GM21619 (cell line): ENCODE measurements around the gene FARS2.
"Not testable (repeated sequence)": the region's sequence is repeated elsewhere in the genome, so short reads cannot be mapped to it uniquely, and the experiment has no call there.

Source experiments
- ATAC-seq: cut with Tn5 transposase; IDR thresholded peaks from one replicate; pipeline ENCODE4 v1.9.1; 2021; ENCODE audit not compliant: unreplicated experiment

Gene FARS2

GRCh38 chr6:5563086-5563485, 301.8 kb downstream of the FARS2 start:
- no peak for ATAC-seq

GRCh38 chr6:5564746-5565145, 303.4 kb downstream of the FARS2 start:
- ATAC-seq: not testable (repeated sequence)

DNA sequence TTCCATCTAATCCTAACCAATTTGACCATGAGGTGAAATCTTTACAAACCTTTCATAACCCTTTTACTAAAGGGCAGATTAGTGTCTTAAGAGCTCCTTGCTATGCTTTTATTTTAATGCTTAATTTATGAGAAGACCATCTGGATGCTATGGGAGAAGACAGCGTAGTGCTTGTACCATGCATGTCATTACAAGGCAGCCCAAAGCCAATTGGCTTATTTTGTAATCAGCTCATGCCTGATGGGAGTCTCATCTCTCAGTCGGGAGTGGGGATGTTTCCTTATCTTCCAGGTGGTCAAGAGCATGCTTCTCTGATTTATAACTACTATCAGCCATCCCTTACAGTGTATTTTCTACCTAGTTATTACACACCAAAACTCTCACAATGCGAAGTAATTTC, 304.7 kb downstream of the FARS2 start:
- no peak for ATAC-seq

DNA sequence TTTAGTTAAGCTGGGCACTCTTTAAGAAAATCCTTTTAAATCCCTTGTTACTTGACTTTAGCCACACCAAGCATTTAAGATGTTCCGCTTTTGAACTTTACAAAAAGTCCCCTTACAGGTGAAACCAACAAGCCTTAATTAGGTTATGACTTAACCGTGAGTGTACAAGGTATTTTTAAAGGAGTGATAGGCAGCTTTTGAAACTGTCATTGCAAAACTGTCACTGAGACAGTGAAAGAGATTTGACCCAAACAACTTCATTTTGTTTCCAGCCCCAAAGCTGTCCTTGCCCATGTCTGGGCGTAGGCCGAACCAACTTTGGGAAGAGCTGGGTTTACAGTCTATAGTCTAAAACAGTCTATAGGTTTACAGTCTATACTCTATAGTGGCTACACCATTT, 305.4 kb downstream of the FARS2 start:
- ATAC-seq: peak; percentile 55

DNA sequence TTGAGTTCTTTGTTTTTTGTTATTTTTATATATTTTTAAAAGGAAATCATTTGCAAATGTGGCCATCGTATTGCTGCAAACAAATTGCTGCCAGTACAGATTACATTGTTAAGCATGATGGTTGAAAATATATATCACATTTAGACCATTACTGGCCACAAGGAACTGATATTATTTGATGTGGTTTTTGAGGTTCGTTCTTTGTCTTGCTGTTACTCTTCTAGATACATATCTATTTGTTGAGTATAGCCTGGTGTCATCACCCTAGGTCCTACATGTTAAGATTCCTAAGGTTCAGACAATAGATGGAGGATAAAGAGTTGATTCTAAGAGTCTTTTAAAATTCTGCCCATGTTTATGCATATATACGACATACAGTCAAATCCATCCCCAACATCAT, 306.0 kb downstream of the FARS2 start:
- no peak for ATAC-seq

DNA sequence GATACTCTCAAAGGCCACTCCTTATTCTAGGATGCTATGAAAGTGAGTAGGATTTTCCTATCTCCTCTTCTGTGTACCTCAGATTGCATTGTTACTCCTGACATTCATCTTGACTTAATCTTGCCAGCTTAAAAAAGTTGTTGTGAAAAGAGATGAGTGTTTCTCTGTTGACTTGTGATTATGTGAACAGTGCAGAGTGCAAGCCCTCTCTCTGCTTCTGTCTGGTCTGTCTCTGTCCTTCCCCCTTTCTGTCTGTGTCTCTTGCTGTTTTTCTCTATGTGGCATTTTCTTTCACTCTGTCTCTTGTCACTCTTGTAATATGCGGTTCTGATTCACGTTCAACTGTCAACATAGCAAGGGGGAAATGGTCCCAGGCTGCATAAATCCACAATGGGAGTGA, 306.6 kb downstream of the FARS2 start:
- ATAC-seq: no peak

DNA sequence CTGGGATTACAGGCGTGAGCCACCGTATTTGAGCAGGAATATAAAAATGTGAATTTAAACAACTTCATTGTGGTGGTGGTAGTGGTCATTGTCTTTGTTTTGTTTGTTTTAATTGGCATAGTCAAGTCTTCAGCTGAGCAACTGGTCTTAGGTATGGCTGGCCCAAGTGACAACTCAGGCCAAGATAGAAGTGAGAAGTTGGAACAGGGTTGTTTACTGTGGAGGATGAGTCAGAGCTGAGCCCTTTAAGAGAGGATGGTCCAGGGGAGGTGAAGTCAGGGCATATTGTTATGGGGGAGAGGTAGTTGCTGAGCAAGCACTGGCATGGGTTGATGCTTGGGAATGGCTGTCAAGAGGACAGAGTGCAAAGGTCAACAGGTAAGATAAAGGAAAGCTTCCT, 308.2 kb downstream of the FARS2 start:
- ATAC-seq: no peak

DNA sequence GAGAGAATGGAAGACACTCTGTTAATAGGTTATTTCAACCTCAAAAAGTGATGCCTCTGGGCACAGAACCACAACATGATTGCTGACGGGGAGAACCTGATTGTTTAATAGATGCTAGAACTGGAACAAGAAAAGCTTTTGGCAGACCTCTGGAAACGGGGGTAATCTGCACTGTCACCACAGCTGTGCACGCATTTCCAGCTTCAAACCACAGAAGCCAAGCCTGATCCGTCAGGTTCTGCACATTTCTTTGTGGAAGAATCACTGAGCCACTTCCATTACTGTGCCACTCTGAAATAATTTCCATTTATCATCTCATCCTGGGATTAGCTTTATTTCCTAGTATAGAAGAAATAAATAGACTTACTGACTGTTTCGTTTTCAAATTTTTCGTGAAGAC, 309.3 kb downstream of the FARS2 start:
- no peak for ATAC-seq

GRCh38 chr6:5580736-5581581, 319.6 kb downstream of the FARS2 start:
- ATAC-seq: no peak

- no peak for ATAC-seq
These were observed 321.4 kb downstream of the FARS2 start for GRCh38 chr6:5582762-5583161.

DNA sequence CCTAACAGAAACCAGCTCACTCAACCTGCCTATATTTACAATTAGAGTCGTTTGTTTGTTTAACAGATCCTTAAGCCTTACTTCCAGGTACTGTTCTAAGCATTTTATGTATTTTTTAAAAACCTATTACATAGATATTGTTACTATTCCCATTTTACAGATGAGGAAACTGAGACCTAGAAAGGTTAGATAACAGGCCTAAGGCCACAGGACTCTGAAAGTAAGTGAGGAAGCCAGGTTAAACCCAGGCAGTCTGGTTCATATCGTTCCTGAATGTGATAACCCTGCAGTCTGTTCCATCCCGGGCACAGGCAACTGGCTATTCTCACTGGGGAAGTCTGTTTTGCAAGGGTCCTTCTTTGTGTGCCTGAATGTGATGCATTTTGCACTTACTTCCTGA, 322.2 kb downstream of the FARS2 start:
- ATAC-seq: no peak

GRCh38 chr6:5584078-5584482, 322.8 kb downstream of the FARS2 start:
- ATAC-seq: no peak

- ATAC-seq: no peak
These were observed 326.3 kb downstream of the FARS2 start for GRCh38 chr6:5587648-5588047.

- ATAC-seq: no peak
These were observed 328.3 kb downstream of the FARS2 start for GRCh38 chr6:5589422-5590141.

GRCh38 chr6:5590187-5590586, 328.9 kb downstream of the FARS2 start:
- no peak for ATAC-seq

DNA sequence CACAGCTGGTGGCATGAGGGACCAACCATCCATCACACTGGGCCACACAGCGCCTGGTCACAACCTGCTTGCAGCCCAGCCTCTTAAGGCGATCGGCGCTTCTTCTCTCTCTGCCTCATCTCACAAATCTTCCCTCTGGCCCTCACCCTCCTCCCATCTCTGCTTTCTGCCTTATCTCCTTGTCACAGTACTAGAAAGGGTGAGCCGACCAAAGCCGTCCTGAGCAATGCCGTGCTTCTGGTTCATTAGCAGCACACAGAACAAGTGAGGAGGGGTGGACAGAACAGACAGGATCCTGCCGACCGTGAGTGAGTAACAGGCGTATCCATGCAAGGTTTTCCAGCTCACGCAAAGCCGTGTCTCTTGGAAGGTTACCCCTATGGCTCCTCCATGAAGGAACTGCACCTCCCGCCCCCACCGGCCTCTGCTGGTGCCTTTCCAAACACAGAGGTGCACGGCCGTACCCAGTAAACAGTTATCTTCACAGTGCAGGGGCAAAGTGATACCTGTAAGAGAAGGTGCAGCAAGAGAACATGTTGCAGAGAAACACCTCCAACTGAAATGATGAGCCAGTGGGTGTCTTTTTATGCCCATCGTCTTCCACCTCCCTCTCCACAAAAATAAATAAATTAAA, 331.7 kb downstream of the FARS2 start:
- ATAC-seq: no peak

DNA sequence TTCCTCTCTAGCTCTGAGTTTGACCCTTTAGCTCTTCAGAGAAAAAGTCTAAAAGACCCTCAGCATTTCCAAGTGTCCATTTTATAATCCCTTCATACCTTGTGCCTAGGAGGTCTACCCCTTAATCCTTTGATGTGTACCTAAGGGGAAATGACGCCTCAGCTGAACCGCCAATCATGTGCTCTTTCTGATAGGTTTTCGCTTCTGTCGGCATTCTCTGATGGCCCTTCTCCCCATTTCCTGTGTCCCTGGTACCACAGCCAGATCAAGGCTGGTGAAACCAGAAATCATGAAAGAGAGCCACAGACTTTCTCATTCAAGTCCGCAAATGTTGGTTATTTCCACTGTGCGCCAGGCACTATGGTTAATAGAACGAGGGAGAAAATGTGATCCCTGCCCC, 333.9 kb downstream of the FARS2 start:
- no peak for ATAC-seq

- ATAC-seq: no peak
These were observed 336.1 kb downstream of the FARS2 start for GRCh38 chr6:5597413-5597812.

GRCh38 chr6:5598123-5598522, 336.8 kb downstream of the FARS2 start:
- ATAC-seq: no peak

DNA sequence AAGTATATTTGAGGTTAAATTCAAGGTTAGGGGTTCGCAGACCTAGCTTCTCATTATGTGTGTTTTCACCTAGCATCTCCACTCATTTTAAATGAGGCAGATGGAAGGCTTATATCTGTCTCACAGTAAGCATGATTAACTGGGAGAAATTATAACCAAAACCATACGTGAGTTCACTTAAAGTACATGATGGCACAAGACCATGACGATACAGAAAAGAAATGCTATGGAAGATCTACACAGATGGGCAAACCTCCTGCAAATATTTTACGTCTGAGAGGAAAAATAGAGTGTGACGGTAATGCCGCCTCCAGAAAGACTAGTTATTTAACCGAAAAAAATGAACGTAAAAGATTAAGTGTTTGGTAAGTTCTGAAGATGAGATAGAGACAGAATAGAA, 337.8 kb downstream of the FARS2 start:
- no peak for ATAC-seq

GRCh38 chr6:5605937-5606336, 344.6 kb downstream of the FARS2 start:
- ATAC-seq: no peak

DNA sequence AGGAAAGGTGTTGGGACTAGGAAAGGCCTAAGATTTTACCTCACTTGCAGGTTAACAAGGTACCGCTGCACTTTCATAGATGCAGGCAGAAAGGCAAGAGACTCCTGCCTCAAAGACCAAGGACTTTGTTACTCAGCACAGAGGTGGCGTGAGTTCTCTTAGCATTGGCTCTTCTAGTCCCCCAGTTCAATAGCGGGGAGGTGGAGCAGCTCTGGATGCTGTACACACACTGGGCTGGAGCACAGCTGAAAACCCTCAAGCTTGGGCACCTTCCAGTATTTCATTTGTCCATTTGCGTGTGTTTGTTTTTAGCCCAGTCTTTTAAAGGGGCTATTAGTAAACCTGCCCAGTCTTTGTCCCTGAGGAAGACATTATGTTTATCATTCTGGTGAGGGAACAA, 345.2 kb downstream of the FARS2 start:
- no peak for ATAC-seq
